Measurements from ENCODE around the gene SYTL2. TPM values are rescaled to one million over a fixed set of nuclear protein-coding genes. Genes with fewer than 3 reads are reported as not detected.
"Not testable (repeated sequence)": the region's sequence is repeated elsewhere in the genome, so short reads cannot be mapped to it uniquely, and the experiment has no call there.

SYTL2 gene
- total and polyA plus RNA-seq, 4 donors, result 24.0 to 34.7 (median 26.5) TPM

DNA sequence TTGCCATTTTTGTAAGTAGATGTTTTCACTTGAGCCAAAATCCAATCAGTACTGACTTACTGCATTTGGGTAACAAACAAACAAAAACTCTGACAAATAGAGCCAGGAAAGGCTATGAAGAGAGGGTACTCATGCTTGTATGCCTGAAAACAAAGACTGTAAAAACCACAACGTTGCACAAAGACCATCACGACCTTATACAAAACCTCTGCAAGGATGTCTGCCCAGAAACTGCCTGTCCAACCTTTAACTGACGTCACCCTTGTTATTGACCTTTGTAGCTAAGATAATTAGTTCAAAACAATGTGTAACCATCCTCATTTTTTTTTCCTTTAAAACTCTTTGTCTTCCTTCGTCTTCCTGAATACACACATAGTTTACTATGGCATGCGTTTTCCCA is 145.2 kb downstream of the SYTL2 start:
- Histone ChIP-seq H3K36me3 (ENCODE audit: control insufficient read depth, insufficient read depth, low read length) (no peaks in the 10 kb centered on the region), H3K27me3 (ENCODE audit: control insufficient read depth, insufficient read depth, low read length) (no peaks in the 10 kb centered on the region), H3K4me3 (ENCODE audit: low read depth, low read length) (no peak overlapping the region), H3K27ac (ENCODE audit: low read depth, low read length) (peak overlapping the region; percentile 100), H3K9me3 (ENCODE audit: control insufficient read depth, insufficient read depth, low read length) (no peaks in the 10 kb centered on the region), H3K4me1 (ENCODE audit: control insufficient read depth, insufficient read depth, low read length) (no peaks in the 10 kb centered on the region)
- no CpG with 5 or more reads among the region's 5 CpGs for WGBS (ENCODE audit: insufficient coverage)
- peak in 2 of 6 donors; percentile 14 to 42 for DNase-seq (ENCODE audit: low read depth in 4 of 6, low spot score in 6 of 6)

DNA sequence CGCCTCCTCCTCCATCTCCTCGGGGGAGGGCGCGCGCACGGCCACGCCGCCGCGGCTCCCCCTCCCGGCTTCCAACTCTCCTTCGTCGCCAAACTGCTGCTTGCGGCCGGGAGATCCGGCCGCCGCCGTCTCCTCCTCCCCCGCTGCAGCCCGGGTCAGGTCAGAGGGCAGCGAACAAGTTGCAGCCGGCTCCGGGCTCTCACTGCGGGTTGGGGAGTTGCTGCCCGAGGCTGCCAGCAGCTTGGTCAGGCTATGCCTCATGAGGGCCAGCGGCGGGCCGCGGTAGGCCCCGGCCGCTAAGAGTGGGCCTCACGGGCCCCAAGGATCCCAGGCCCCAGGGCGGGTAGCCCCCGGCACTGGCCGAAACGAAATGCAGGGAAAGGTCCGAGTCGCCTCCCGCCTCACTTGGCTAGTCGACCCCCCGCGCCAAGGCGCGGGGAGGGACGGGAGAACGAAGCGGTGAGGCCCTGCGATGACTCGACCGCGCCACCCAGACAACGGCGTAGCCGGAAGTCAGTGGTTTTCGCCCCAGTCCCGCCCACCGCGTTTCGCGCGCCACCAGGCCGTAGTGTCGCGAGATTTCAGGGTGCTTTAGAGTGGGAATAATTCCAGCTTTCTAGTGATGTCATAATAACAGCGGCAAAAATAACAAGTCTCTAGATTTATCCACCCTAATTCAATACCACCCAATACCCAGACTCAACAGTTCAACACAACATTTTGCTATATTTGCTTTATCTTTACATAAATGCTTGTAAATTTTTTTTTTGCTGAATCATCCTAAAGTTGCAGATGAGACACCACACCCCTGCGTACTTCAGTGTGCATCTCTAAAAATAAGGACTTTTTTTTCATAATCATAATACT is 146.1 kb downstream of the SYTL2 start, which contains the start of gene CREBZF:
Gene CREBZF, minus strand, starts transcription at position 515 of the 867 bp plus-strand sequence. Its CDS starts 254 bp downstream, at position 261.
- H3K27ac ChIP-seq (ENCODE audit: low read depth, low read length), result peak within 1 kb of the TSS; percentile 100
- no peaks in the 10 kb centered on the region for H3K4me1 ChIP-seq (ENCODE audit: control insufficient read depth, insufficient read depth, low read length)
- no peaks in the 10 kb centered on the region for H3K9me3 ChIP-seq (ENCODE audit: control insufficient read depth, insufficient read depth, low read length)
- no peaks in the 10 kb centered on the region for H3K27me3 ChIP-seq (ENCODE audit: control insufficient read depth, insufficient read depth, low read length)
- H3K4me3 ChIP-seq (ENCODE audit: low read depth, low read length), result peak within 1 kb of the TSS; percentile 96
- no peaks in the 10 kb centered on the region for H3K36me3 ChIP-seq (ENCODE audit: control insufficient read depth, insufficient read depth, low read length)
- under 1% methylated on average over 56 of the region's 67 CpGs for WGBS (ENCODE audit: insufficient coverage)
- DNase-seq (ENCODE audit: low read depth in 4 of 6, low spot score in 6 of 6), result peak; percentile 91 to 99 (median 92)

DNA sequence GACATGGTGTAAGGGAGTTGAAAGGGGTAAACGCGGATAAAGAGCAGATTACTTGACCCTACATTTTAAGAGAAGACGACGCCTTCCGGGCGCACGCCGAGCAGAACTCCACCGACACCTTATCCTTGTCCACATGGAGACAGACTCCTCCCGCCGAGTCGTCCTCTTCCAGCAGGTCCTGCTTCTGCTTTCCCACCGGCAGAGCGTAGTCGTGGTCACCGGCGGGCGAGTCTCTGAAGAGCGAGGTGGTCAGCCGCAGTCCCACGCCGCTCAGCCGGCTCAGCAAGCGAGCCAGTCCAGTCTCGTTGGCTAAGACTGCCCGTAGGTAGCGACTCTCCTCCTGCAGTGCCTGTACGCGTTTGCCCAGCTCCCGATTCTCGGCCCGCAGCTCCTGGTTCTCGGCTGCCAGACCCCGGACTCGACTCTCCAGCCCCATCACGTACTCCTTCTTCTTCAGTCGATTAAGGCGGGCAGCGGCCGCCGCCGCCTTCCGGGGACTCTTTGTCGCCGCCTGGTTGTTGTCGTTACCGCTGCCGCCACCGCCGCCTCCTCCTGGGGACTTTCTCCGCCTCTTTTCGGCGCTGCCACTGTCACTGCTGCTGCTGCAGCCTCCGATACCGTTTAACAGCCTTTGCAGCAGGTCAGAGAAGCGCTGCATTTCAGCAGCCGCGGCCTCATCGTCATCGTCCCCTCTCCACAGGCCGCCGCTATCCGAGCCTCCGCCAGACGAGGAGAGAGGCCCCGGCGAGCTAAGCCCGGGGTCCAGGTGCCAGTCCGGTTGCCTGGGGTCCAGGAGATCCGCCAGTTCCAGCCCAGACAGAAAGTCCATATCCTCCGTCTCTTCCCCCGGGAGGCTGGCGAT is 147.0 kb downstream of the SYTL2 start:
- WGBS (ENCODE audit: insufficient coverage), result under 1% methylated on average over 71 of the region's 73 CpGs
- H3K27me3 ChIP-seq (ENCODE audit: control insufficient read depth, insufficient read depth, low read length), result no peaks in the 10 kb centered on the region

GRCh38 chr11:85663080-85663752 is 147.7 kb downstream of the SYTL2 start:
- H3K36me3 ChIP-seq (ENCODE audit: control insufficient read depth, insufficient read depth, low read length), result no peaks in the 10 kb centered on the region
- H3K4me3 ChIP-seq (ENCODE audit: low read depth, low read length), result peak overlapping the region; percentile 96
- WGBS (ENCODE audit: insufficient coverage), result 6% methylated on average over 4 of the region's 10 CpGs
- no peaks in the 10 kb centered on the region for H3K27me3 ChIP-seq (ENCODE audit: control insufficient read depth, insufficient read depth, low read length)
- no peaks in the 10 kb centered on the region for H3K9me3 ChIP-seq (ENCODE audit: control insufficient read depth, insufficient read depth, low read length)
- no peaks in the 10 kb centered on the region for H3K4me1 ChIP-seq (ENCODE audit: control insufficient read depth, insufficient read depth, low read length)
- peak overlapping the region; percentile 100 for H3K27ac ChIP-seq (ENCODE audit: low read depth, low read length)
- peak in 2 of 6 donors; percentile 38 to 41 for DNase-seq (ENCODE audit: low read depth in 4 of 6, low spot score in 6 of 6)

More for the DNA sequence above, 147.0 kb downstream of the SYTL2 start:
- H3K27ac ChIP-seq (ENCODE audit: low read depth, low read length), result peak overlapping the region; percentile 100
- no peaks in the 10 kb centered on the region for H3K9me3 ChIP-seq (ENCODE audit: control insufficient read depth, insufficient read depth, low read length)
- H3K4me1 ChIP-seq (ENCODE audit: control insufficient read depth, insufficient read depth, low read length), result no peaks in the 10 kb centered on the region
- H3K4me3 ChIP-seq (ENCODE audit: low read depth, low read length), result peak overlapping the region; percentile 96
- DNase-seq (ENCODE audit: low read depth in 4 of 6, low spot score in 6 of 6), result peak in 4 of 6 donors; percentile 58 to 92 (median 81)
- H3K36me3 ChIP-seq (ENCODE audit: control insufficient read depth, insufficient read depth, low read length), result no peaks in the 10 kb centered on the region

GRCh38 chr11:85661972-85662664 is 148.8 kb downstream of the SYTL2 start:
- peak in 1 of 6 donors; percentile 7 for DNase-seq (ENCODE audit: low read depth in 4 of 6, low spot score in 6 of 6)
- Histone ChIP-seq H3K4me3 (ENCODE audit: low read depth, low read length) (peak overlapping the region; percentile 96), H3K4me1 (ENCODE audit: control insufficient read depth, insufficient read depth, low read length) (no peaks in the 10 kb centered on the region), H3K27me3 (ENCODE audit: control insufficient read depth, insufficient read depth, low read length) (no peaks in the 10 kb centered on the region), H3K36me3 (ENCODE audit: control insufficient read depth, insufficient read depth, low read length) (no peaks in the 10 kb centered on the region), H3K9me3 (ENCODE audit: control insufficient read depth, insufficient read depth, low read length) (no peaks in the 10 kb centered on the region), H3K27ac (ENCODE audit: low read depth, low read length) (no peak overlapping the region)
- no CpG with 5 or more reads among the region's 4 CpGs for WGBS (ENCODE audit: insufficient coverage)

GRCh38 chr11:85658180-85658579 is 152.8 kb downstream of the SYTL2 start:
- no peaks in the 10 kb centered on the region for H3K36me3 ChIP-seq (ENCODE audit: control insufficient read depth, insufficient read depth, low read length)
- no peak overlapping the region for H3K27ac ChIP-seq (ENCODE audit: low read depth, low read length)
- no peaks in the 10 kb centered on the region for H3K27me3 ChIP-seq (ENCODE audit: control insufficient read depth, insufficient read depth, low read length)
- no peaks in the 10 kb centered on the region for H3K9me3 ChIP-seq (ENCODE audit: control insufficient read depth, insufficient read depth, low read length)
- no peaks in the 10 kb centered on the region for H3K4me1 ChIP-seq (ENCODE audit: control insufficient read depth, insufficient read depth, low read length)
- H3K4me3 ChIP-seq (ENCODE audit: low read depth, low read length), result no peak overlapping the region
- DNase-seq (ENCODE audit: low read depth in 4 of 6, low spot score in 6 of 6), result no peak
- no CpG with 5 or more reads among the region's 1 CpG for WGBS (ENCODE audit: insufficient coverage)

GRCh38 chr11:85656777-85657176 is 154.2 kb downstream of the SYTL2 start:
- DNase-seq (ENCODE audit: low read depth in 4 of 6, low spot score in 6 of 6), result no peak
- no peaks in the 10 kb centered on the region for H3K27me3 ChIP-seq (ENCODE audit: control insufficient read depth, insufficient read depth, low read length)
- no peaks in the 10 kb centered on the region for H3K9me3 ChIP-seq (ENCODE audit: control insufficient read depth, insufficient read depth, low read length)
- WGBS (ENCODE audit: insufficient coverage), result no CpG with 5 or more reads among the region's 1 CpG
- H3K4me3 ChIP-seq (ENCODE audit: low read depth, low read length), result no peak overlapping the region
- no peaks in the 10 kb centered on the region for H3K36me3 ChIP-seq (ENCODE audit: control insufficient read depth, insufficient read depth, low read length)
- no peak overlapping the region for H3K27ac ChIP-seq (ENCODE audit: low read depth, low read length)
- no peaks in the 10 kb centered on the region for H3K4me1 ChIP-seq (ENCODE audit: control insufficient read depth, insufficient read depth, low read length)

- DNase-seq (ENCODE audit: low read depth in 4 of 6, low spot score in 6 of 6); H3K4me1 ChIP-seq (ENCODE audit: control insufficient read depth, insufficient read depth, low read length); H3K4me3 ChIP-seq (ENCODE audit: low read depth, low read length); H3K27ac ChIP-seq (ENCODE audit: low read depth, low read length); H3K27me3 ChIP-seq (ENCODE audit: control insufficient read depth, insufficient read depth, low read length); H3K36me3 ChIP-seq (ENCODE audit: control insufficient read depth, insufficient read depth, low read length); H3K9me3 ChIP-seq (ENCODE audit: control insufficient read depth, insufficient read depth, low read length): not testable (repeated sequence)
- WGBS (ENCODE audit: insufficient coverage), result no CpG with 5 or more reads among the region's 4 CpGs
These were observed 156.6 kb downstream of the SYTL2 start for GRCh38 chr11:85654343-85654742.

Data from spinal cord (tissue), 10 donors.